Activated naive CD4-positive, alpha-beta T cell (primary cell): ENCODE measurements around the gene PRSS57.
"Not testable (repeated sequence)": the region's sequence is repeated elsewhere in the genome, so short reads cannot be mapped to it uniquely, and the experiment has no call there.

ENCODE experiments used
- DNase-seq, 4 experiments: peaks; one replicate each; lab custom pipeline; 2025; lab: John Stamatoyannopoulos, UW

Gene PRSS57

GRCh38 chr19:723247-723646, 28.0 kb upstream of the PRSS57 start:
- DNase-seq: no peak

GRCh38 chr19:722553-723101, 27.4 kb upstream of the PRSS57 start:
- no peak for DNase-seq

- DNase-seq: no peak
Measured at GRCh38 chr19:720345-721160, 25.3 kb upstream of the PRSS57 start.

GRCh38 chr19:719636-720344, 24.5 kb upstream of the PRSS57 start:
- DNase-seq: no peak

- DNase-seq: no peak
Measured at GRCh38 chr19:718991-719512, 23.8 kb upstream of the PRSS57 start.

GRCh38 chr19:718251-718951, 23.1 kb upstream of the PRSS57 start:
- DNase-seq: no peak

GRCh38 chr19:715347-715746, 20.1 kb upstream of the PRSS57 start:
- DNase-seq: no peak

GRCh38 chr19:711254-711653, 16.0 kb upstream of the PRSS57 start:
- no peak for DNase-seq

- no peak for DNase-seq
Measured at GRCh38 chr19:710767-711166, 15.5 kb upstream of the PRSS57 start.

GRCh38 chr19:709965-710571, 14.8 kb upstream of the PRSS57 start:
- DNase-seq: no peak

- DNase-seq: no peak
Measured at GRCh38 chr19:709196-709964, 14.1 kb upstream of the PRSS57 start.

- peak in 1 of 4 experiments; percentile 14 for DNase-seq
Measured at GRCh38 chr19:708154-709143, 13.2 kb upstream of the PRSS57 start, which contains the start of gene PALM. Gene PALM (plus strand): TSS chr19:708935. CDS start chr19:709147, 212 bp downstream.

- DNase-seq: no peak
Measured at GRCh38 chr19:704447-704741, 9.1 kb upstream of the PRSS57 start.

- peak; percentile 34 to 52 (median 44) for DNase-seq
Measured at GRCh38 chr19:703651-704446, 8.6 kb upstream of the PRSS57 start.

GRCh38 chr19:703329-703650, 8.0 kb upstream of the PRSS57 start:
- no peak for DNase-seq

- not testable (repeated sequence) for DNase-seq
Measured at GRCh38 chr19:702847-703246, 7.6 kb upstream of the PRSS57 start.

GRCh38 chr19:699885-700284, 4.6 kb upstream of the PRSS57 start:
- DNase-seq: not testable (repeated sequence)

- not testable (repeated sequence) for DNase-seq
Measured at GRCh38 chr19:698529-698928, 3.3 kb upstream of the PRSS57 start.
